GM23248 (cell line): ENCODE data around the gene SETD6.

Source experiments
- EZH2 ChIP-seq: fragments of 200-600 bp; sonication (generic); IDR thresholded peaks from 2 replicates; pipeline ENCODE4 v1.6.1; 2018; ENCODE audit warnings: antibody characterized with exemption, mild to moderate bottlenecking; ENCODE audit not compliant: insufficient read depth, poor library complexity, severe bottlenecking
- EZH2phosphoT487 ChIP-seq: fragments of 200-600 bp; sonication (generic); IDR thresholded peaks from 2 replicates; pipeline ENCODE4 v1.6.1; 2018; ENCODE audit warnings: antibody characterized with exemption, moderate library complexity, mild to moderate bottlenecking, low read depth; ENCODE audit not compliant: insufficient read depth

DNA sequence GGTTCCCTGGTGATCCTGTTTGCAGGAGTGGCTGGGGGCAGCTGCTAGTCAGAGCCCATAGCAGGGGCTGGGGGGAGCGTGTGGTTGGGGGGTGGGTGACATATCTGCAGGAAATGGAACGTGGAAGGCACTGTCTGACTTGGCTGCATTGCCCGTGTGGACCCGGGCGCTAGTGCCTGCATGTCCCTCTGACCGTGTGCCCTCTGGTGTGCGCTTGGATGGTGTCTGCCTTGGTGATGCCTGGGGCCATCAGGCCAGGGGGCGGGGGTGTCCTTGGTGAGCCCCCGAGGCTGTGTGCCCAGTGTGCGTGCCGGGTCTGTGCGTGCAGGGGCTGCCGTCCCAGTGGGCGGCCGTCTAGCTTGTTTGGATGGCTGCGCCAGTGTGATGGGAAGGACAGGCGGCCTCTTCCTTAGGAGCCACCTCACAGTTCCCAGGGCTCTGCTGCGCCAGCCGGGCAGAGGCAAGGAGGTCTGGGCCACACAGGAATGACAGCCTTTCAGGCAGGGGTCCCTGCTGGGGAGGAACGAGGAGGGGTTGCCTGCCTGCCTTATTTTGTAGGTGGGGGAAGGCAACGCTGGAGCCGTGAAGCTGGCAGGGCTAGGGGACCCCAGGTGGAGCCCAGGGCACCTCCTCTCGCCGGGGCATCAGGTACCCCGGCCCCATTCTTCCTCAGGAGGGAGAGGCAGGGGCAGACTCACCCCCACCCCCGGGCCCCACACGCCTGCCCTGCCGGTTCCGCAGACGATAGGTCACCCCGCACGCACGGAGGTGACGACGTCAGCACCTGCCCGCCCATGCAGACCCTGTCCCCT, 14.7 kb upstream of the SETD6 start:
- no peak for TF ChIP-seq EZH2phosphoT487
- TF ChIP-seq EZH2: no peak
